GM12878 (cell line): ENCODE data around the gene PTPMT1.

ENCODE experiments used
- CHD2 ChIP-seq: IDR thresholded peaks from 2 replicates; pipeline ENCODE4 v1.6.1; 2011; ENCODE audit warnings: low read depth, low read length, improper control_type of control experiment, borderline replicate concordance
- GATAD2B ChIP-seq: fragments of 450-650 bp; conservative IDR thresholded peaks from 2 replicates; pipeline ENCODE4 v1.6.1; 2017; ENCODE audit warnings: low read depth, mild to moderate bottlenecking, moderate library complexity
- JUNB ChIP-seq: IDR thresholded peaks from 2 replicates; pipeline ENCODE4 v1.6.1; 2016; ENCODE audit warnings: antibody characterized with exemption, mild to moderate bottlenecking
- JUND ChIP-seq: IDR thresholded peaks from 2 replicates; pipeline ENCODE4 v1.6.1; 2012; ENCODE audit warnings: low read depth, mild to moderate bottlenecking, low read length, improper control_type of control experiment, moderate library complexity
- NBN ChIP-seq: fragments of 450-650 bp; IDR thresholded peaks from 2 replicates; pipeline ENCODE4 v1.6.1; 2016
- PAX5 ChIP-seq: IDR thresholded peaks from 2 replicates; pipeline ENCODE4 v1.6.1; 2011; ENCODE audit warnings: low read depth, low read length, borderline replicate concordance
- POLR2A ChIP-seq: IDR thresholded peaks from 2 replicates; pipeline ENCODE4 v1.6.1; 2011; ENCODE audit warnings: low read depth, mild to moderate bottlenecking, low read length
- RAD21 ChIP-seq: IDR thresholded peaks from 2 replicates; pipeline ENCODE4 v1.6.1; 2011; ENCODE audit warnings: mild to moderate bottlenecking, low read depth, low read length, moderate library complexity; ENCODE audit not compliant: insufficient read depth
- SRF ChIP-seq, 2 experiments: IDR thresholded peaks; 2 replicates each; pipeline ENCODE4 v1.6.1; 2011; ENCODE audit warnings: low read depth in 2 of 2, low read length in 2 of 2, mild to moderate bottlenecking in 1 of 2, moderate library complexity in 1 of 2
- TCF3 ChIP-seq: IDR thresholded peaks from 2 replicates; pipeline ENCODE4 v1.6.1; 2012; ENCODE audit warnings: low read depth, mild to moderate bottlenecking, low read length, borderline replicate concordance; ENCODE audit not compliant: insufficient read depth
- WRNIP1 ChIP-seq: IDR thresholded peaks from 2 replicates; pipeline ENCODE4 v1.6.1; 2011; ENCODE audit warnings: low read depth, low read length, improper control_type of control experiment, borderline replicate concordance
- TF ChIP-seq, protein P1 (sequence below): fragments of 150-350 bp; IDR thresholded peaks from 2 replicates; pipeline ENCODE4 v1.6.1; 2016; ENCODE audit warnings: low read depth, low read length
- TF ChIP-seq, protein P2 (sequence below): IDR thresholded peaks from 2 replicates; pipeline ENCODE4 v1.6.1; 2011; ENCODE audit warnings: mild to moderate bottlenecking, low read depth, low read length, moderate library complexity; ENCODE audit not compliant: insufficient replicate concordance
- TF ChIP-seq, protein P3 (sequence below), 3 experiments: IDR thresholded peaks in 2 of 3; conservative IDR thresholded peaks in 1 of 3; 2 replicates each; pipeline ENCODE4 v1.5.1; 2011; ENCODE audit warnings: low read depth in 3 of 3, low read length in 3 of 3, mild to moderate bottlenecking in 3 of 3, control low read depth in 2 of 3, moderate library complexity in 2 of 3, inconsistent platforms in 1 of 3, mixed read lengths in 1 of 3; ENCODE audit not compliant: control insufficient read depth in 2 of 3, insufficient read depth in 1 of 3; ENCODE audit errors: extremely low read depth in 1 of 3

DNA sequence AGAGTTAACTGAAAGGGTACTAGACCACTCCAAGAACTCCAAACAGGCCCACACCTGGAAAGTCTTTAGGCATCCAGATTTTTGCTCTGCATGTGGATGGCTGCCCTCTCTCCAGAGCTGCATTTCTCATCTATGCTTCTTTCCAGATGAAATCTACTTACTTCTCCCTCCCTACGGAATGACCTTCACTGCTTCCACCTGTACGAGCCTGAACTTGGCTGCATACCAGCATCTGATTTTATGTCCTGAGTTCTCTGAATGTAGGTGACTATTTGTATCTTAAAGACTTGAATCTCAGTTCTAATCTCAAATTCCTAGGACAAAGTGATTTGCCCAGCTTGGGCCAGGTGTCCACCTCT lies 25.7 kb upstream of the PTPMT1 start:
- TF ChIP-seq RAD21 (no peak), CHD2 (no peak), WRNIP1 (no peak), TCF3 (no peak), JUND (no peak), JUNB (no peak), NBN (no peak), SRF (IDR thresholded peaks at IDR 0.05; ENCODE audit: low read depth in 2 of 2, low read length in 2 of 2) (no peak), POLR2A (no peak), PAX5 (no peak), GATAD2B (no peak)
- TF ChIP-seq, protein P1, sequence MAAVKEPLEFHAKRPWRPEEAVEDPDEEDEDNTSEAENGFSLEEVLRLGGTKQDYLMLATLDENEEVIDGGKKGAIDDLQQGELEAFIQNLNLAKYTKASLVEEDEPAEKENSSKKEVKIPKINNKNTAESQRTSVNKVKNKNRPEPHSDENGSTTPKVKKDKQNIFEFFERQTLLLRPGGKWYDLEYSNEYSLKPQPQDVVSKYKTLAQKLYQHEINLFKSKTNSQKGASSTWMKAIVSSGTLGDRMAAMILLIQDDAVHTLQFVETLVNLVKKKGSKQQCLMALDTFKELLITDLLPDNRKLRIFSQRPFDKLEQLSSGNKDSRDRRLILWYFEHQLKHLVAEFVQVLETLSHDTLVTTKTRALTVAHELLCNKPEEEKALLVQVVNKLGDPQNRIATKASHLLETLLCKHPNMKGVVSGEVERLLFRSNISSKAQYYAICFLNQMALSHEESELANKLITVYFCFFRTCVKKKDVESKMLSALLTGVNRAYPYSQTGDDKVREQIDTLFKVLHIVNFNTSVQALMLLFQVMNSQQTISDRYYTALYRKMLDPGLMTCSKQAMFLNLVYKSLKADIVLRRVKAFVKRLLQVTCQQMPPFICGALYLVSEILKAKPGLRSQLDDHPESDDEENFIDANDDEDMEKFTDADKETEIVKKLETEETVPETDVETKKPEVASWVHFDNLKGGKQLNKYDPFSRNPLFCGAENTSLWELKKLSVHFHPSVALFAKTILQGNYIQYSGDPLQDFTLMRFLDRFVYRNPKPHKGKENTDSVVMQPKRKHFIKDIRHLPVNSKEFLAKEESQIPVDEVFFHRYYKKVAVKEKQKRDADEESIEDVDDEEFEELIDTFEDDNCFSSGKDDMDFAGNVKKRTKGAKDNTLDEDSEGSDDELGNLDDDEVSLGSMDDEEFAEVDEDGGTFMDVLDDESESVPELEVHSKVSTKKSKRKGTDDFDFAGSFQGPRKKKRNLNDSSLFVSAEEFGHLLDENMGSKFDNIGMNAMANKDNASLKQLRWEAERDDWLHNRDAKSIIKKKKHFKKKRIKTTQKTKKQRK: no peak
- TF ChIP-seq, protein P2, sequence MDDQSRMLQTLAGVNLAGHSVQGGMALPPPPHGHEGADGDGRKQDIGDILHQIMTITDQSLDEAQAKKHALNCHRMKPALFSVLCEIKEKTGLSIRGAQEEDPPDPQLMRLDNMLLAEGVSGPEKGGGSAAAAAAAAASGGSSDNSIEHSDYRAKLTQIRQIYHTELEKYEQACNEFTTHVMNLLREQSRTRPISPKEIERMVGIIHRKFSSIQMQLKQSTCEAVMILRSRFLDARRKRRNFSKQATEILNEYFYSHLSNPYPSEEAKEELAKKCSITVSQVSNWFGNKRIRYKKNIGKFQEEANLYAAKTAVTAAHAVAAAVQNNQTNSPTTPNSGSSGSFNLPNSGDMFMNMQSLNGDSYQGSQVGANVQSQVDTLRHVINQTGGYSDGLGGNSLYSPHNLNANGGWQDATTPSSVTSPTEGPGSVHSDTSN: no peak
- TF ChIP-seq, protein P3, sequence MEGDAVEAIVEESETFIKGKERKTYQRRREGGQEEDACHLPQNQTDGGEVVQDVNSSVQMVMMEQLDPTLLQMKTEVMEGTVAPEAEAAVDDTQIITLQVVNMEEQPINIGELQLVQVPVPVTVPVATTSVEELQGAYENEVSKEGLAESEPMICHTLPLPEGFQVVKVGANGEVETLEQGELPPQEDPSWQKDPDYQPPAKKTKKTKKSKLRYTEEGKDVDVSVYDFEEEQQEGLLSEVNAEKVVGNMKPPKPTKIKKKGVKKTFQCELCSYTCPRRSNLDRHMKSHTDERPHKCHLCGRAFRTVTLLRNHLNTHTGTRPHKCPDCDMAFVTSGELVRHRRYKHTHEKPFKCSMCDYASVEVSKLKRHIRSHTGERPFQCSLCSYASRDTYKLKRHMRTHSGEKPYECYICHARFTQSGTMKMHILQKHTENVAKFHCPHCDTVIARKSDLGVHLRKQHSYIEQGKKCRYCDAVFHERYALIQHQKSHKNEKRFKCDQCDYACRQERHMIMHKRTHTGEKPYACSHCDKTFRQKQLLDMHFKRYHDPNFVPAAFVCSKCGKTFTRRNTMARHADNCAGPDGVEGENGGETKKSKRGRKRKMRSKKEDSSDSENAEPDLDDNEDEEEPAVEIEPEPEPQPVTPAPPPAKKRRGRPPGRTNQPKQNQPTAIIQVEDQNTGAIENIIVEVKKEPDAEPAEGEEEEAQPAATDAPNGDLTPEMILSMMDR (IDR thresholded peaks at IDR 0.05 in 2 of 3, conservative IDR thresholded peaks at IDR 0.05 in 1 of 3; ENCODE audit: control insufficient read depth in 2 of 3, extremely low read depth in 1 of 3, insufficient read depth in 1 of 3, low read depth in 3 of 3, low read length in 3 of 3): no peak
